ENCODE results near the gene KCNG4. TPM values are rescaled to one million over a fixed set of nuclear protein-coding genes. Genes with fewer than 3 reads are reported as not detected.
A peak's percentile ranks its signal among the peaks of the same experiment; 100 is the strongest.

The KCNG4 gene
- total RNA-seq, 1 experiment from 2014 or later = not detected

GRCh38 chr16:84198401-84198800 lies 41.4 kb downstream of the KCNG4 start:
- DNase-seq (ENCODE audit: low read depth, low spot score) (no peak), ATAC-seq (peak; percentile 36; the same call in 1 of the 2 replicates)
- intact Hi-C loops (cut with micrococcal nuclease) = no loop called here
- Histone ChIP-seq H3K79me2 (ENCODE audit: insufficient read depth, low read length) (no peaks in the 10 kb centered on the region), H3K4me2 (ENCODE audit: low read length) (no peak overlapping the region), H3K4me1 (ENCODE audit: control insufficient read depth in 1 of 2, insufficient read depth in 2 of 2, low read length in 2 of 2) (peaks cover 0 to 7% of the 10 kb centered on the region in 2 experiments; a peak in 1 of 4 replicates), H3K9me2 (ENCODE audit: insufficient read depth) (no peaks in the 10 kb centered on the region), H2AFZ (ENCODE audit: low read depth, low read length, poor library complexity, severe bottlenecking) (no peak overlapping the region), H3K36me3 (ENCODE audit: control insufficient read depth in 1 of 2, insufficient read depth in 2 of 2, low read length in 2 of 2) (no peaks in the 10 kb centered on the region), H3K4me3 (replicated peaks in 1 of 2; ENCODE audit: low read depth in 1 of 2, low read length in 2 of 2) (no peak overlapping the region), H3K27me3 (ENCODE audit: insufficient read depth, low read length) (no peaks in the 10 kb centered on the region), H4K20me1 (ENCODE audit: insufficient read depth) (no peaks in the 10 kb centered on the region), H3K9ac (ENCODE audit: low read length) (no peak overlapping the region), H3K9me3 (ENCODE audit: control insufficient read depth in 1 of 2, insufficient read depth in 1 of 2, low read depth in 1 of 2, low read length in 2 of 2) (no peaks in the 10 kb centered on the region), H3K27ac (ENCODE audit: low read depth, low read length) (no peak overlapping the region)
- RAD21 ChIA-PET (ENCODE audit: low non-redundant PET in 1 of 2, low total read pairs in 2 of 2, uncharacterized antibody in 2 of 2, unreplicated experiment in 2 of 2) = no interaction called here
- POLR2A ChIA-PET = interaction anchor here (0.5 kb wide), 1 partner anchor 46 kb away, joined by 3 read pairs; no protein-coding TSS in a partner anchor
- CTCF ChIA-PET = interaction anchor here (1.2 kb wide), 1 partner anchor 109 kb away, joined by 3 read pairs; no protein-coding TSS in a partner anchor
- no peak for TF ChIP-seq CTCF (IDR thresholded peaks at IDR 0.05 in 2 of 3, conservative IDR thresholded peaks at IDR 0.05 in 1 of 3; ENCODE audit: borderline replicate concordance in 1 of 3, insufficient read depth in 1 of 3, low read depth in 2 of 3, low read length in 2 of 3)
- TF ChIP-seq ATF3 (IDR thresholded peaks at IDR 0.05) = no peak
- no peak for TF ChIP-seq ZNF274 (IDR thresholded peaks at IDR 0.05; ENCODE audit: low read depth, low read length)
- no peak for TF ChIP-seq ELF1 (IDR thresholded peaks at IDR 0.05; ENCODE audit: borderline replicate concordance, low read depth)
- no peak for TF ChIP-seq CEBPB (IDR thresholded peaks at IDR 0.05; ENCODE audit: low read depth)
- BruUV-seq (replicated peaks) = no TSS peak

DNA sequence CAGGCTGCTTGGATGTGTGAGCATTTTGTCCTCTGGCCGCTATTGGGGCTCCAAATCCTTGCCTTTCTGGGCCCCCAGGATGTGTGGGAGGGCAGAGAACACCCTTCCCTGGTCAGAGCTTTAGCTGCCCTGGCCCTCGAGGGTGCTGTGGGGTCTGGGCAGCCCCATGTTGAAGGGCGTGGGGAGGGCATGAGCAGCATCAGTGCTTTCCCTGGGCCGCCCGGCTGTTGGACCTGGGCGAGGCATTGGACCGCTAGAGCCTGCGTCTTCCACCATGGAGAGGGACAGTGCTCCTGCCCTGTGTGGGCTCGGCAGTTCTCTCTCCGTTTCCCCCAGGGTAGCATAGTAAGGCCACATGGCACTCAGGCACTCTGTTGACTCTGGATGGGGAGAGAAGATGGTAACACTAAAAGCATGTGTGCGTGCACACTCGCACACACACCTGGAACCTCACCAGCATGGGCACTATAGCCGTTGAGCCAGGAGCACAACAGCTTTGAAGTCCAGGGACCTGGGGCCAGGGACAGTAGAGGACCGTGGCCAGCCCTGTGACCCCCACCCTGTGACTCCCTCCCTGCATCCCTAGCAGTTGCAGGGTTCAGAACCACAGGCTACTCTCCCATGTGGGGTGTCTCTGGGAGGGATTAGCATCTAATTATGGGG lies 42.2 kb downstream of the KCNG4 start:
- intact Hi-C loops (cut with micrococcal nuclease) = no loop called here
- Histone ChIP-seq H4K20me1 (ENCODE audit: insufficient read depth) (no peaks in the 10 kb centered on the region), H3K9me2 (ENCODE audit: insufficient read depth) (no peaks in the 10 kb centered on the region), H3K27me3 (ENCODE audit: insufficient read depth, low read length) (no peaks in the 10 kb centered on the region), H3K36me3 (ENCODE audit: control insufficient read depth in 1 of 2, insufficient read depth in 2 of 2, low read length in 2 of 2) (no peaks in the 10 kb centered on the region), H3K4me3 (replicated peaks in 1 of 2; ENCODE audit: low read depth in 1 of 2, low read length in 2 of 2) (no peak overlapping the region), H3K9ac (ENCODE audit: low read length) (no peak overlapping the region), H3K4me2 (ENCODE audit: low read length) (no peak overlapping the region), H3K79me2 (ENCODE audit: insufficient read depth, low read length) (no peaks in the 10 kb centered on the region), H3K9me3 (ENCODE audit: control insufficient read depth in 1 of 2, insufficient read depth in 1 of 2, low read depth in 1 of 2, low read length in 2 of 2) (no peaks in the 10 kb centered on the region), H2AFZ (ENCODE audit: low read depth, low read length, poor library complexity, severe bottlenecking) (no peak overlapping the region), H3K4me1 (ENCODE audit: control insufficient read depth in 1 of 2, insufficient read depth in 2 of 2, low read length in 2 of 2) (peaks cover 0 to 7% of the 10 kb centered on the region in 2 experiments; a peak in 1 of 4 replicates), H3K27ac (ENCODE audit: low read depth, low read length) (no peak overlapping the region)
- DNase-seq (ENCODE audit: low read depth, low spot score) = no peak
- no TSS peak for BruUV-seq (replicated peaks)
- ATAC-seq = no peak
- POLR2A ChIA-PET = no interaction called here
- CTCF ChIA-PET = no interaction called here
- RAD21 ChIA-PET (ENCODE audit: low non-redundant PET in 1 of 2, low total read pairs in 2 of 2, uncharacterized antibody in 2 of 2, unreplicated experiment in 2 of 2) = no interaction called here
- no peak for TF ChIP-seq SIN3A (IDR thresholded peaks at IDR 0.05; ENCODE audit: low read depth)
- no peak for TF ChIP-seq ZBTB33 (IDR thresholded peaks at IDR 0.05; ENCODE audit: extremely low read depth, insufficient replicate concordance, low read length)
- no peak for TF ChIP-seq ATF3 (IDR thresholded peaks at IDR 0.05)
- no peak for TF ChIP-seq CTCF (IDR thresholded peaks at IDR 0.05 in 2 of 3, conservative IDR thresholded peaks at IDR 0.05 in 1 of 3; ENCODE audit: borderline replicate concordance in 1 of 3, insufficient read depth in 1 of 3, low read depth in 2 of 3, low read length in 2 of 3)
- TF ChIP-seq EGR1 (IDR thresholded peaks at IDR 0.05; ENCODE audit: low read depth) = no peak
- no peak for TF ChIP-seq POLR2A (IDR thresholded peaks at IDR 0.05; ENCODE audit: borderline replicate concordance, extremely low read depth, insufficient read depth, insufficient read length)
- TF ChIP-seq, protein P1, sequence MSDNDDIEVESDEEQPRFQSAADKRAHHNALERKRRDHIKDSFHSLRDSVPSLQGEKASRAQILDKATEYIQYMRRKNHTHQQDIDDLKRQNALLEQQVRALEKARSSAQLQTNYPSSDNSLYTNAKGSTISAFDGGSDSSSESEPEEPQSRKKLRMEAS (IDR thresholded peaks at IDR 0.05) = no peak
- no peak for TF ChIP-seq EZH2 (IDR thresholded peaks at IDR 0.05)

Measured in HCT116 (cell line).